Muscle of leg (tissue), 11 donors: Measurements from ENCODE around the gene SMOC2. TPM values are rescaled to one million over a fixed set of nuclear protein-coding genes. Genes with fewer than 3 reads are reported as not detected.
"Not testable (repeated sequence)": the region's sequence is repeated elsewhere in the genome, so short reads cannot be mapped to it uniquely, and the experiment has no call there.

ENCODE experiments used
- DNase-seq: peaks from one replicate; pipeline ENCODE4 v3.0.0; 2013
- H3K27ac ChIP-seq: one replicate; pipeline ENCODE4 v1.5.1; 2013; ENCODE audit warnings: mild to moderate bottlenecking, low read length, control low read depth
- H3K27me3 ChIP-seq: one replicate; pipeline ENCODE4 v1.6.1; 2013; ENCODE audit warnings: low read length; ENCODE audit not compliant: control insufficient read depth, insufficient read depth
- H3K36me3 ChIP-seq: one replicate; pipeline ENCODE4 v1.6.1; 2013; ENCODE audit warnings: low read length; ENCODE audit not compliant: control insufficient read depth, insufficient read depth
- H3K4me1 ChIP-seq: one replicate; pipeline ENCODE4 v1.6.1; 2013; ENCODE audit warnings: low read length; ENCODE audit not compliant: control insufficient read depth, insufficient read depth
- H3K4me3 ChIP-seq: one replicate; pipeline ENCODE4 v1.5.1; 2013; ENCODE audit warnings: low read length, control low read depth
- H3K9me3 ChIP-seq: replicated peaks from 2 replicates; pipeline ENCODE4 v1.6.1; 2013; ENCODE audit warnings: low read depth, low read length; ENCODE audit not compliant: control insufficient read depth
- WGBS: methylation state at CpG from one replicate; pipeline ENCODE4 v1.1.5; 2013; ENCODE audit warnings: missing lambda C conversion rate; ENCODE audit not compliant: insufficient coverage; 5-methylcytosine and 5-hydroxymethylcytosine counted together
- polyA plus RNA-seq, 8 donors: library from polyadenylated mRNA; unstranded; fragments of 120-200 nt; gene quantifications; one replicate each; pipeline versions ENCODE4 v1.2.1 to v1.2.3, GENCODE V29; 2013; ENCODE audit warnings: inconsistent platforms in 1 of 8, low replicate concordance in 1 of 8; ENCODE audit not compliant: insufficient read length in 8 of 8, insufficient read depth in 1 of 8
- total RNA-seq: library from RNA; stranded (reverse); fragments of 120-200 nt; gene quantifications from one replicate; pipeline ENCODE4 v1.2.4, GENCODE V29; 2013

The SMOC2 gene
- total and polyA plus RNA-seq, 9 donors: 58.0 to 109 (median 78.9) TPM

DNA sequence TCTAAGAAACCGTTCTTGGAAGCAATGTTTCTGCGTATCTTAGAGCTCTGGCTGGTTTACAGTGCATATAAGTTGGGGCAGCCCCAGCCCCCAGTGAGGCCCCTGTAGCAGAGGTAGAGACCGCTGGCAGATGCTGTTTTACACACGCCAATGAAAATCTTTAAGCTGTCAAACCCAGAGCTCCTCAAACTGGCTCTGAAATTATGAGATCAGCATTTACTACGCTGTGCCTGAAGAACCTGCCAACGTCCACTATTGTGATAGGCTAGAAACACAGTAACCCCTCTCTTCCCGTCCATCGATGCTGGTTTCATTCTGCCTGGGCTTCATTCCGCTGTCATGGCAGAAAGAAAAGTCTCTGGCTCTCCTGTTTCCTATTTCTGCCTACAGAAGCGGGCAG lies 160.6 kb downstream of the SMOC2 start:
- peaks cover 9% of the 10 kb centered on the region for H3K36me3 ChIP-seq
- no peak overlapping the region for H3K4me3 ChIP-seq
- H3K9me3 ChIP-seq: peaks cover 2% of the 10 kb centered on the region
- DNase-seq: peak; percentile 61
- peaks cover 14% of the 10 kb centered on the region for H3K27me3 ChIP-seq
- WGBS: 35% methylated on average over 8 of the region's 10 CpGs
- peaks cover 2% of the 10 kb centered on the region for H3K4me1 ChIP-seq
- no peak overlapping the region for H3K27ac ChIP-seq

DNA sequence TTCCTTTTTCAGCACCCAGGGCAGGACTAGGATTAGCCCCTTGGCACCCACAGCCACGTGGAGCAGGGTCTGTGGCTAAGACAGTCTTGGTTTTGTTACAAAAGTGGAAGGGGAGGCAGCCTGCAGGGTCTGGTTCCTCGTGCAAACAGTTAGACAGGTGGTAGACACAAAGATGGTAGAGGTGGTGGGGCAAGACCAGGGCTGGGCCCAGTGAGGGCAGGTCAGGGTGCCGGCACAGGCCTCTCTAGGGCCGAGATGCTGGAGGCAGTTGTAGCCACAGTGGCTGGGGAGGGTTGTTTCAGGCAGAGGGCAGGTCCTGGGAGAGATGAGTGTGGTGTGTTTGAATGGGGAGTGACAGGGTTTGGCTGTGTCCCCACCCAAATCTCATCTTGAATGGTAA lies 161.6 kb downstream of the SMOC2 start:
- Histone ChIP-seq H3K27me3 (peaks cover 11% of the 10 kb centered on the region), H3K36me3 (peaks cover 9% of the 10 kb centered on the region), H3K4me3 (no peak overlapping the region), H3K4me1 (peaks cover 8% of the 10 kb centered on the region), H3K9me3 (peaks cover 2% of the 10 kb centered on the region), H3K27ac (no peak overlapping the region)
- WGBS: 73% methylated on average over 4 of the region's 4 CpGs
- no peak for DNase-seq

DNA sequence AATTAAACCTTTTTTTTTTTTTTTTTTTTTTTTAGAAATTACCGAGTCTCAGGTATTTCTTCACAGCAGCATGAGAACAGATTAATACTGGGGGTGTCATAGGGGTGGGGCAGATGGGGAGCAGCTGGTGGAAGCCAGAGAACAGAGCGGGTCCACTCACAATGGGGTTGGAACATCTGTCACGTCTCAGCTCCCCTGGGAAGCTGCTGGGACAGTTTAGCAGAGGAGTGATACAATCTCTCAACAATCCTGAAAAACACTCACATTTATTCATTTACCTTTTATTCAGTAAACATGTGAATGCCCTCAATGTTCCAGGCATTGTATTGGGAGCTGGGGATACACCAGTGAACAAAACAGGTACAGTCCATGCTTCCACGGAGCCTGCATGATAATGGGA lies 162.2 kb downstream of the SMOC2 start:
- Histone ChIP-seq H3K9me3 (peaks cover 2% of the 10 kb centered on the region), H3K27ac (no peak overlapping the region), H3K36me3 (peaks cover 9% of the 10 kb centered on the region), H3K4me3 (no peak overlapping the region), H3K27me3 (peaks cover 11% of the 10 kb centered on the region), H3K4me1 (peaks cover 10% of the 10 kb centered on the region)
- DNase-seq: no peak
- WGBS: no CpG with 5 or more reads among the region's 4 CpGs

DNA sequence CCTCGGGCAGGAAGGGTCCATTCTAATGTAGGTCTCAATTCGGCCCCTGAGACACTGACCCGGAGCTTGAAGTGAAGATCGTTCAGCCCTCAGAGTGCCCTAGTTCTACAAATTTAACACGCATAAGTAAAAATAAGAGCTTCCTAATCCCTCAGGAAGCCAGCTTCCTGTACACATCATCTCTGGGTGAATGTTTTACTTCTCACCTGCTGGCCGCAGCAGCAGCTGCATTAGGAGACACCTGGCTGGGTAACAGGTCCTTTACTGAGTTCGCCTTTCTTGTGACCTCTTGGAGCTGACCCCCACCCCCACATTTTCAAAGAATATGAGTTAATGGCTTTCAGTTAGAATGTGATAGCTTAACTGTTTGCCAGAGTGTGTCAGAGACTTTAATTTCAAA lies 165.0 kb downstream of the SMOC2 start:
- Histone ChIP-seq H3K36me3 (peaks cover 3% of the 10 kb centered on the region), H3K4me1 (peaks cover 10% of the 10 kb centered on the region), H3K27me3 (peaks cover 11% of the 10 kb centered on the region), H3K4me3 (no peak overlapping the region), H3K27ac (no peak overlapping the region), H3K9me3 (peaks cover 2% of the 10 kb centered on the region)
- DNase-seq: no peak
- WGBS: 24% methylated on average over 4 of the region's 7 CpGs

DNA sequence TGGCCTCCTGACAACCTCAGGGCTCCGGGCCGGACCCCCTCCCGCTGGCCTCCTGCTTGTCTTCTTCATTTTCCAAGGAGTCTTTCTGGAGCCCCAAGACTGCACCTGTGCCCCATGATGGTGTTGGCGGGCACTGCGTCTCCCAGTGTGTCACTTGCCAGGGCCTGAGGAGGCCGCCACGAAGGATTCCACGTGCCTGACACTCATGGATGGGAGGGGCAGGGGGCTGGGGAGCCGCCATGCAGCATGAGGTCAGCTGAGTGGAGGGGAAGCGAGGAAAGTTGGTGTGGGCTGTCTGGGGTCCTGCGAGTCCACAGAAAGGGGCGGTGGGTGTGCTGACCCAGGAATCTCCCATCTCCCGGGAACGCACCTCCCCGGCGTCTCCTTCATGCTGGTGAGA lies 165.7 kb downstream of the SMOC2 start:
- Histone ChIP-seq H3K4me3 (no peak overlapping the region), H3K36me3 (peaks cover 3% of the 10 kb centered on the region), H3K9me3 (peaks cover 2% of the 10 kb centered on the region), H3K27me3 (peaks cover 8% of the 10 kb centered on the region), H3K4me1 (peaks cover 10% of the 10 kb centered on the region), H3K27ac (no peak overlapping the region)
- no peak for DNase-seq
- 85% methylated on average over 16 of the region's 16 CpGs for WGBS

DNA sequence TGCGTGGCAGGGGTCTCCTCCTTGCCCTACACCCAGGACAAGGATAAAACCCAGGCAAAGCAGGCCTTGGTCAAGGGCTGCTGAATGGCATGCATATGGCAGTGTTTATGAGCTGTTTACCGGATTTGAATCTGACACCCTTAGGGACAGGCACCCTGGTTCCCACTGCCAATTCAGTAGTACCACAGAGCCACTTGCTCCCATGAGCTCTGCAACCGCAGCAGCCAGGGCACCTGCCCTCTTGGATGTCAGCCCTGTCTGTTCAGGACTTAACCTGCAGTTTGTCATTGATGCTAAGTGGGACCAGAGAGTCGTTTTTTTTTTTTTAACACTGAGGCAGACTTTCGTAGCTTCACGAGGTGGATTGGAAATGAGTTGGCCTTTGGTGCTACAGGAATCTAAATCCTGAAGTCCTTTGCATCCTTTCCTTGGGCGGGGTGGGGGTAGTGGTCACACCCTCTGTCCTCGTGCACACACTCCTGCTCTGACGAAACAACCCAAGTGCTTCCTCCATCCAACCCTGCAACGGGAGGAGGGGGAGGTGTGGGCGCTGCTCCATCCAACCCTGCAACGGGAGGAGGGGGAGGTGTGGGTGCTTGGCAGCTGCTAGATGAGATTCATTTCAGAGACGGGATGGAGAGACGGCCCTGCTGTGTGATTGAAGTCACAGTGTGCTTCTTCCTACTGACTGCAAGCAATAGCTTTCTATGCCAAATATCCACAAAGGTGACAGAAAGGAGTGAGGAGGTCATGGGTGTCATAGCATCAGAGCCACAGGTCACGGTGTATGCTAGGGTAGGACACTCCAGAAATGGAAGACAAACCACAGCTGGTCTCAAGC lies 166.5 kb downstream of the SMOC2 start:
- 44% methylated on average over 3 of the region's 15 CpGs for WGBS
- Histone ChIP-seq H3K27ac (no peak overlapping the region), H3K27me3 (peaks cover 4% of the 10 kb centered on the region), H3K4me1 (peaks cover 10% of the 10 kb centered on the region), H3K36me3 (peaks cover 3% of the 10 kb centered on the region), H3K9me3 (peaks cover 2% of the 10 kb centered on the region), H3K4me3 (no peak overlapping the region)
- DNase-seq: no peak

DNA sequence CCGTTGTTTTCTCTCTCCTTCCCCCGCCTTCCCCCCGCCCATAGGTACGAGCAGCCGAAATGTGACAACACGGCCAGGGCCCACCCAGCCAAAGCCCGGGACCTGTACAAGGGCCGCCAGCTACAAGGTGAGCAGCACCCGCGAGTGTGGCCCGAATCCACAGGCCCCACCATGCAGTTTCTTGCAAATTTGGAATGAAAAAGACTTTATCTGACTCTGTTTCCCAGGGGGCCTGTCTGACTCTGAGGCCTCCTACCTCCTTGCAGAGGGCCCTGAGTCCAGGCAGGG lies 167.1 kb downstream of the SMOC2 start:
- peaks cover 4% of the 10 kb centered on the region for H3K27me3 ChIP-seq
- peaks cover 2% of the 10 kb centered on the region for H3K9me3 ChIP-seq
- no peak for DNase-seq
- WGBS: 81% methylated on average over 11 of the region's 11 CpGs
- H3K36me3 ChIP-seq: peaks cover 5% of the 10 kb centered on the region
- peaks cover 10% of the 10 kb centered on the region for H3K4me1 ChIP-seq
- H3K4me3 ChIP-seq: no peak overlapping the region
- no peak overlapping the region for H3K27ac ChIP-seq

DNA sequence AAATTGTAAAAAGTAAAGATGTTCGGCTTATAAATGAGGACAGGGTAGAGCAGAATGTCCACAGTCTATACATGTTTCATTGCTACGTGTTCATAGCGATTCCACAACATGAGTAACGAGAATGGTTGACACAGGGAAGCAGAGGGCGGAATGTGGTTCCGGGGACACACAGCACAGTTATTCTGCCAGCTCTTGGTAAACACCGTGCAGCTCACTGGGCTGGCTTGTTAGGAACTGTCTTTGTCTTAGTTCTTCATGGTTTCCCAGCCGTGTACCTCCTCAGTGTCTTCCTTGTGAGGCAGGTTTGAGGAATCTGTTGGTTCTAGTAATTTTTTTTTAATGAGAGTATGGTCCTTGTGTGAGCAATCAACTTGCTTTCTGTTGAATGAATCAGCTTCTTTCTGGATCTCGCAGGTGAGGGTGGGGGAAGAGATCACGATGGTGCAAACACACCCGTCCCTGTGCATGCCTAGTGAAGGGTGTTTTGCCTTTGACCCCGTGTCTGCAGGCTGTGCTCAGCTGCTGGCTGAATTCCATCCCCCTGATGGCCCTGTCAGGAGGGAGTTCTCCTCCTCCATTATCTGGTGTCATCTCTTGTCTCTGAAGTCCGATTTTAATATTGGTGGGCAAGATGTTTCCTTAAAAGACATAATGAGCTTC lies 168.2 kb downstream of the SMOC2 start:
- peaks cover 4% of the 10 kb centered on the region for H3K27me3 ChIP-seq
- H3K4me1 ChIP-seq: peaks cover 10% of the 10 kb centered on the region
- peaks cover 2% of the 10 kb centered on the region for H3K36me3 ChIP-seq
- H3K27ac ChIP-seq: no peak overlapping the region
- H3K9me3 ChIP-seq: no peaks in the 10 kb centered on the region
- no peak for DNase-seq
- H3K4me3 ChIP-seq: no peak overlapping the region
- WGBS: 82% methylated on average over 10 of the region's 13 CpGs

DNA sequence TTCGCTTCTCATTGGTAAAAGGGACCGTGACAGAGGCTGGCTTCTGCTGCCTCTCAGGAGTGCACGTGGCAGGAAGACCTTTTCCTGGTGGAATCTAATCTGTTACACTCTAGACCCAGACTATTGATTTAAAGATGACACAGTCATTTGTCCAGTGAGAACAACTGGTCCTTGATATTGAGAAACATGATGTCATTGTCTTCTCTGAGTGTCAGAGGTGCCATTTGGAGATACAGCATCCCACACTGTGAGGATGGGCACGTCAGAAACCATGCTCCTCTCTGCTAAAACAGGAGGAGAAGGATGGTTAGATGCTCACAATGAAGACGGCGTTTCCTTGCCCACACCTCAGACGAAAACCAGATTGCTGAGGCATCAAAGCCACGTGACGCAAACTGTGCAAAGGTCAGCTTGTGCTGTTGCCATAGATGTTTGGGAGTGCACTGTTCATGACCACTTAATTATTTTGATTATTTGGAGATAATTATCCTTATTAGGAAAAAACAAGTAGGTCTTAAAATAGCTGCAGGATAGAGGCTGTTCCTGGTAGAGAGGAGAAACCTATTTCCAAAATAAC lies 169.0 kb downstream of the SMOC2 start:
- H3K27me3 ChIP-seq: no peaks in the 10 kb centered on the region
- 75% methylated on average over 8 of the region's 9 CpGs for WGBS
- no peak overlapping the region for H3K27ac ChIP-seq
- DNase-seq: no peak
- peaks cover 10% of the 10 kb centered on the region for H3K4me1 ChIP-seq
- peaks cover 2% of the 10 kb centered on the region for H3K36me3 ChIP-seq
- H3K9me3 ChIP-seq: no peaks in the 10 kb centered on the region
- H3K4me3 ChIP-seq: no peak overlapping the region

DNA sequence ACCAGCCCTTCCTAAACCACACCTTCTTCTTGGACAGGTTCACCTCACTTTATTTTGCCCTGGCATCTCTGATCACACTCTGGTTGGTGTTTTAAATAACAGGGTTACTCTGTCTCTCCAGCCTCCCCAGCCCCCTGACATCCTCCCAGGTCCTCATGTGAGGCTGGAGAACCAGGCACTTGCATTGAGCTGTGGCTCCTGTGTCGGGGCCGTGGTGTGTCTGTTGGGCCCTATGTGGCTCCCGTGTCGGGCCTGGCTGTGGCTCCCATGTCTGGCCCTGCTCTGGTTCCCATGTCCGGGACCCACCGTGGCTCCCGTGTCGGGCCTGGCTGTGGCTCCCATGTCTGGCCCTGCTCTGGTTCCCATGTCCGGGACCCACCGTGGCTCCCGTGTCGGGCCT lies 170.0 kb downstream of the SMOC2 start:
- not testable (repeated sequence) for H3K4me3 ChIP-seq, DNase-seq, H3K4me1 ChIP-seq, H3K36me3 ChIP-seq, H3K9me3 ChIP-seq, H3K27ac ChIP-seq, H3K27me3 ChIP-seq
- WGBS: 83% methylated on average over 2 of the region's 12 CpGs
